Epidermal melanocyte (primary cell): Measurements from ENCODE around the gene ZNF177.

Source experiments
- DNase-seq: peaks from one replicate; pipeline ENCODE4 v3.0.0; 2011; ENCODE audit warnings: low spot score; ENCODE audit not compliant: insufficient read length

The ZNF177 gene

GRCh38 chr19:9427941-9428340 is 65.1 kb downstream of the ZNF177 start:
- no peak for DNase-seq

- DNase-seq: no peak
Observed at GRCh38 chr19:9430444-9430843, 67.6 kb downstream of the ZNF177 start.

GRCh38 chr19:9431475-9431874 is 68.7 kb downstream of the ZNF177 start:
- no peak for DNase-seq
